Sigmoid colon (tissue), 4 donors: ENCODE results near the gene GUCY2F.

ENCODE experiments used
- POLR2A ChIP-seq, 2 donors: fragments of 450-650 bp; IDR thresholded peaks; one replicate each; pipeline ENCODE4 v1.6.1; 2016; ENCODE audit warnings: antibody characterized with exemption in 2 of 2, mild to moderate bottlenecking in 2 of 2, moderate library complexity in 2 of 2
- POLR2AphosphoS5 ChIP-seq, 4 donors: sonication (generic); formaldehyde crosslinking; IDR thresholded peaks; one replicate each; pipeline ENCODE4 v1.6.1; 2017; ENCODE audit warnings: antibody characterized with exemption in 4 of 4
- TF ChIP-seq, protein P1 (sequence below), 4 experiments: fragments of 450-650 bp in 3 of 4; fragments of 200-600 bp in 1 of 4; IDR thresholded peaks; one replicate each; pipeline ENCODE4 v1.5.1; 2016 to 2019; ENCODE audit warnings: antibody characterized with exemption in 4 of 4, mild to moderate bottlenecking in 3 of 4, moderate library complexity in 2 of 4

DNA sequence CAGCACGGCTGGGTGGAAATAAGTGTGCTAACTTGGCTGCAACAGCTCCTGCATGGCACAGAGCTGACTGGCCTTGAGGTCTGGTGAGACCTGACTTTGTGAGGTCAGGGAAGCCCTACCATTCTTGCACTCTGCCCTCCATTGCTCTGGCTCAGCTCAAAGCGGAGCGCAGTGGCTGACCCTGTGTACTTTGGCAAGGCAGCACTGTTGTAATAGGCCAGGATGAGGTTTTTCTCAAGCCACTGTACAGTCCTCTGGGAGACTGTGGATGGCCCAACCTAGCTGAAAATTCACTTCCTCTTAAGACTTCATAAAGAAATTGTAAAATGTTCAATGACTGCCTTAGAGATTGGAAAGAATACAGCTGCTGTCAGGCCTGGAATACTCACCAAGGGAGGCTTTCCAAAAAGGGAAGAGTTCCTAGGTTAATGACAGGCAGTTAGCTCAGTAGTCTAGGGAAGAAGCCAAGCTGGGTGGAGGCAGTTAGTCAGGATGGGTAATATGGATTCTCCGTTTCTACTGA is 129.8 kb downstream of the GUCY2F start:
- no peak for TF ChIP-seq POLR2A (IDR thresholded peaks at IDR 0.05)
- TF ChIP-seq, protein P1, sequence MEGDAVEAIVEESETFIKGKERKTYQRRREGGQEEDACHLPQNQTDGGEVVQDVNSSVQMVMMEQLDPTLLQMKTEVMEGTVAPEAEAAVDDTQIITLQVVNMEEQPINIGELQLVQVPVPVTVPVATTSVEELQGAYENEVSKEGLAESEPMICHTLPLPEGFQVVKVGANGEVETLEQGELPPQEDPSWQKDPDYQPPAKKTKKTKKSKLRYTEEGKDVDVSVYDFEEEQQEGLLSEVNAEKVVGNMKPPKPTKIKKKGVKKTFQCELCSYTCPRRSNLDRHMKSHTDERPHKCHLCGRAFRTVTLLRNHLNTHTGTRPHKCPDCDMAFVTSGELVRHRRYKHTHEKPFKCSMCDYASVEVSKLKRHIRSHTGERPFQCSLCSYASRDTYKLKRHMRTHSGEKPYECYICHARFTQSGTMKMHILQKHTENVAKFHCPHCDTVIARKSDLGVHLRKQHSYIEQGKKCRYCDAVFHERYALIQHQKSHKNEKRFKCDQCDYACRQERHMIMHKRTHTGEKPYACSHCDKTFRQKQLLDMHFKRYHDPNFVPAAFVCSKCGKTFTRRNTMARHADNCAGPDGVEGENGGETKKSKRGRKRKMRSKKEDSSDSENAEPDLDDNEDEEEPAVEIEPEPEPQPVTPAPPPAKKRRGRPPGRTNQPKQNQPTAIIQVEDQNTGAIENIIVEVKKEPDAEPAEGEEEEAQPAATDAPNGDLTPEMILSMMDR (IDR thresholded peaks at IDR 0.05), result no peak
- TF ChIP-seq POLR2AphosphoS5 (IDR thresholded peaks at IDR 0.05), result no peak
